ENCODE results near the gene CRABP1.

The CRABP1 gene

GRCh38 chr15:78313383-78313782 is 26.8 kb upstream of the CRABP1 start:
- peaks cover 0 to 45% (median 29%) of the 10 kb centered on the region in 10 experiments; a peak in 19 of 20 replicates for H3K4me1 ChIP-seq
- TF ChIP-seq Cebpa-rat (IDR thresholded peaks at IDR 0.05): no peak
- H3K27ac ChIP-seq: no peak overlapping the region
- no peaks in the 10 kb centered on the region for H4K20me1 ChIP-seq
- H3K27me3 ChIP-seq: no peaks in the 10 kb centered on the region
- no peak overlapping the region for H3K9ac ChIP-seq
- 0 out of 22 replicates have a peak overlapping the region, but pooled peaks of 1 of the 11 experiments have one; percentile 16 for H3K4me2 ChIP-seq
- no peaks in the 10 kb centered on the region for H3K9me3 ChIP-seq (replicated peaks in 1 of 11)
- H3K4me3 ChIP-seq: no peak overlapping the region
- no peaks in the 10 kb centered on the region for H3K36me3 ChIP-seq

GRCh38 chr15:78314181-78314581 is 26.0 kb upstream of the CRABP1 start:
- no peaks in the 10 kb centered on the region for H4K20me1 ChIP-seq
- H3K4me1 ChIP-seq: peaks cover 0 to 37% (median 21%) of the 10 kb centered on the region in 10 experiments; a peak in 14 of 20 replicates
- no peaks in the 10 kb centered on the region for H3K9me3 ChIP-seq (replicated peaks in 1 of 11)
- H3K27me3 ChIP-seq: no peaks in the 10 kb centered on the region
- no peak overlapping the region for H3K27ac ChIP-seq
- no peak for TF ChIP-seq Cebpa-rat (IDR thresholded peaks at IDR 0.05)
- no peak overlapping the region for H3K9ac ChIP-seq
- H3K4me2 ChIP-seq: no peak overlapping the region
- H3K4me3 ChIP-seq: no peak overlapping the region
- no peaks in the 10 kb centered on the region for H3K36me3 ChIP-seq

GRCh38 chr15:78315686-78316282 is 24.4 kb upstream of the CRABP1 start:
- Histone ChIP-seq H3K9me3 (replicated peaks in 1 of 11) (no peaks in the 10 kb centered on the region), H3K4me1 (peaks cover 0 to 34% (median 18%) of the 10 kb centered on the region in 10 experiments; a peak in 14 of 20 replicates), H3K27ac (peak overlapping the region in 2 of 11 experiments; percentile 38 to 52; a peak in 2 of 22 replicates), H3K4me3 (no peak overlapping the region), H3K9ac (peak overlapping the region in 6 of 11 experiments; percentile 13 to 38 (median 24); a peak in 6 of 22 replicates), H4K20me1 (no peaks in the 10 kb centered on the region), H3K36me3 (no peaks in the 10 kb centered on the region), H3K4me2 (peak overlapping the region in 6 of 11 experiments; percentile 0 to 40 (median 24); a peak in 7 of 22 replicates), H3K27me3 (no peaks in the 10 kb centered on the region)
- no peak for TF ChIP-seq Cebpa-rat (IDR thresholded peaks at IDR 0.05)

GRCh38 chr15:78316283-78317083 is 23.7 kb upstream of the CRABP1 start:
- Histone ChIP-seq H3K36me3 (no peaks in the 10 kb centered on the region), H3K4me3 (no peak overlapping the region), H3K27me3 (no peaks in the 10 kb centered on the region), H3K9me3 (replicated peaks in 1 of 11) (no peaks in the 10 kb centered on the region), H3K4me1 (peaks cover 0 to 34% (median 18%) of the 10 kb centered on the region in 10 experiments; a peak in 14 of 20 replicates), H3K9ac (peak overlapping the region in 5 of 11 experiments; percentile 13 to 38 (median 27); a peak in 6 of 22 replicates), H3K27ac (peak overlapping the region in 2 of 11 experiments; percentile 38 to 52; a peak in 2 of 22 replicates), H4K20me1 (no peaks in the 10 kb centered on the region), H3K4me2 (peak overlapping the region in 6 of 11 experiments; percentile 0 to 40 (median 24); a peak in 9 of 22 replicates)
- no peak for TF ChIP-seq Cebpa-rat (IDR thresholded peaks at IDR 0.05)

- Histone ChIP-seq H4K20me1 (no peaks in the 10 kb centered on the region), H3K9ac (no peak overlapping the region), H3K4me2 (no peak overlapping the region), H3K4me1 (peaks cover 0 to 27% (median 13%) of the 10 kb centered on the region in 10 experiments; a peak in 13 of 20 replicates), H3K27ac (no peak overlapping the region), H3K9me3 (replicated peaks in 1 of 11) (no peaks in the 10 kb centered on the region), H3K27me3 (no peaks in the 10 kb centered on the region), H3K4me3 (no peak overlapping the region), H3K36me3 (no peaks in the 10 kb centered on the region)
- no peak for TF ChIP-seq Cebpa-rat (IDR thresholded peaks at IDR 0.05)
Observed at GRCh38 chr15:78317145-78317836, 22.9 kb upstream of the CRABP1 start.

GRCh38 chr15:78319588-78319987 is 20.6 kb upstream of the CRABP1 start:
- Histone ChIP-seq H3K27me3 (no peaks in the 10 kb centered on the region), H4K20me1 (no peaks in the 10 kb centered on the region), H3K4me3 (no peak overlapping the region), H3K4me2 (no peak overlapping the region), H3K9ac (no peak overlapping the region), H3K27ac (no peak overlapping the region), H3K36me3 (no peaks in the 10 kb centered on the region), H3K4me1 (peaks cover 0 to 12% (median 8%) of the 10 kb centered on the region in 10 experiments; a peak in 10 of 20 replicates), H3K9me3 (replicated peaks in 1 of 11) (no peaks in the 10 kb centered on the region)
- no peak for TF ChIP-seq Cebpa-rat (IDR thresholded peaks at IDR 0.05)

GRCh38 chr15:78320183-78320582 is 20.0 kb upstream of the CRABP1 start:
- peaks cover 0 to 12% (median 8%) of the 10 kb centered on the region in 10 experiments; a peak in 10 of 20 replicates for H3K4me1 ChIP-seq
- no peaks in the 10 kb centered on the region for H3K9me3 ChIP-seq (replicated peaks in 1 of 11)
- H3K27ac ChIP-seq: no peak overlapping the region
- no peak overlapping the region for H3K4me2 ChIP-seq
- no peaks in the 10 kb centered on the region for H4K20me1 ChIP-seq
- TF ChIP-seq Cebpa-rat (IDR thresholded peaks at IDR 0.05): no peak
- H3K27me3 ChIP-seq: no peaks in the 10 kb centered on the region
- H3K4me3 ChIP-seq: no peak overlapping the region
- H3K9ac ChIP-seq: no peak overlapping the region
- H3K36me3 ChIP-seq: no peaks in the 10 kb centered on the region

- H3K9ac ChIP-seq: no peak overlapping the region
- H4K20me1 ChIP-seq: no peaks in the 10 kb centered on the region
- no peak overlapping the region for H3K4me3 ChIP-seq
- H3K36me3 ChIP-seq: no peaks in the 10 kb centered on the region
- H3K4me2 ChIP-seq: no peak overlapping the region
- H3K9me3 ChIP-seq (replicated peaks in 1 of 11): no peaks in the 10 kb centered on the region
- no peak overlapping the region for H3K27ac ChIP-seq
- H3K4me1 ChIP-seq: peaks cover 0 to 7% (median 5%) of the 10 kb centered on the region in 10 experiments; a peak in 10 of 20 replicates
- no peak for TF ChIP-seq Cebpa-rat (IDR thresholded peaks at IDR 0.05)
- no peaks in the 10 kb centered on the region for H3K27me3 ChIP-seq
Observed at GRCh38 chr15:78321041-78321570, 19.0 kb upstream of the CRABP1 start.

- H4K20me1 ChIP-seq: no peaks in the 10 kb centered on the region
- no peaks in the 10 kb centered on the region for H3K9me3 ChIP-seq (replicated peaks in 1 of 11)
- H3K4me3 ChIP-seq: no peak overlapping the region
- no peak for TF ChIP-seq Cebpa-rat (IDR thresholded peaks at IDR 0.05)
- H3K27me3 ChIP-seq: no peaks in the 10 kb centered on the region
- H3K4me1 ChIP-seq: peaks cover 0 to under 1% (median 0%) of the 10 kb centered on the region in 10 experiments; a peak in 1 of 20 replicates
- H3K4me2 ChIP-seq: no peak overlapping the region
- no peak overlapping the region for H3K27ac ChIP-seq
- no peaks in the 10 kb centered on the region for H3K36me3 ChIP-seq
- no peak overlapping the region for H3K9ac ChIP-seq
Observed at GRCh38 chr15:78321786-78322185, 18.4 kb upstream of the CRABP1 start.

Data from BLaER1 treated with 17β-estradiol and CSF1 and Interleukin-3, amounts not matched to agents 10 nM and 100 nM (cell line).